ENCODE measurements around the gene GSTT2B.
"Not testable (repeated sequence)": the region's sequence is repeated elsewhere in the genome, so short reads cannot be mapped to it uniquely, and the experiment has no call there.

Gene GSTT2B

GRCh38 chr22:23961084-23961771 lies at the start of gene GSTT2B:
Gene GSTT2B (minus strand): TSS chr22:23961195. CDS start chr22:23961131, 64 bp downstream.
- DNase-seq = not testable (repeated sequence)

DNA sequence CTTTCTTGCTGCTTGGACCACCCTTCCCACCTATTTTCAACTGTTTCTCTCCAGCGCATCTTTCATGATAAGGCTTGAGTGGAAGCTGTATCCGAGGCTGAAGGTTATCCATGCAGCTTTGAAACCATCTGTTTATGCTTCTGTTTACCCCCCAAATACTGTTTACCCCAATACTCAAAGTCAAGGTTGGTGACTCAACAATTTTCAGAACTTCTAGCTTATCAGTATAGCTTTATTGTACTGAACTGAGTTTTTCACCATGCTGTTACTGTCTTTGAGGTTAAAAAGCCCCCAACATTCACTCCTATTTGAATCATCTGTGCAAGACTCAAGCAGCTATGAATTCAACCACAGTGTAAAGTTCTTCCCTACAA lies 49.0 kb upstream of the GSTT2B start:
- DNase-seq = no peak

GRCh38 chr22:24009227-24010017 lies 48.4 kb upstream of the GSTT2B start:
- no peak for DNase-seq

DNA sequence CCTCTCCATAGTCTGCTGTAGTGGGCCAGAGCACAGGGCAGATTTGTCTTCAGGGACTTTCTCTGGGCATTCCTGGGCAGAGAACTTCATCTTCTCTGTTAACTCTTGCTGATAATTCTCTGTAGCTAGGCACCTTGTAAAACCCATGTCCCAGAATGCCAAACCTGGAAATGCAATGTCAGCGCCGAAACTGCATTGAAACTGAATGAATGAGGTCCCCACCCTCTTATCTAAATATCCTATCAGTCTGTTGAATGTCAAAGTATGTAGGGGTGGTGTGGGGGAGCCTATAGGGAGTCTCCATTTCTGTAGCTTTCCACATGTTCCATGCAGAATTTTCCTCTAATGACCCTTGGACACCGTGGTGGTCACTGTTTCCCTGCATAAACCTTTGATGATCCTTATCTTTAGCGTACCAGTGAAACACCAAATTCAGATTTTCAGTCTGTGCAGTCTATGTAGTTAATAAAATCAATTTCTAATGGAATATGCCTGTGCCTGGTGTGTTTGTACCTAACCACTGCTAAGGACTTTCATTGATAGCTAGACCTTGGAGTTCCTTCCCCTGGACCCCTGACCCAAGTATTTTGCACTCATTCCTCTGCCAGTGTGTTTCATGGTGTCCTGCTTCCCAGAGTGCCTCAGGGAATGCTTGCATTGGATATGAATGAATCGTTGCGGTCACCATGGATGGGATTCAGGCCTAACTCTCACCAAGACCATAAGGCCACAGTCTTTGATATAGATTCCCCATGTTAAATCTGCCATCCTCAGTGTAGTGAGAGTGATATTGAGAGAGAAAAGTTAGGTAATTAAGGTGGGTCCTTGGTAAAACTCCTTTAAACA lies 47.6 kb upstream of the GSTT2B start:
- no peak for DNase-seq

- no peak for DNase-seq
Measured at GRCh38 chr22:24008022-24008283, 47.0 kb upstream of the GSTT2B start.

DNA sequence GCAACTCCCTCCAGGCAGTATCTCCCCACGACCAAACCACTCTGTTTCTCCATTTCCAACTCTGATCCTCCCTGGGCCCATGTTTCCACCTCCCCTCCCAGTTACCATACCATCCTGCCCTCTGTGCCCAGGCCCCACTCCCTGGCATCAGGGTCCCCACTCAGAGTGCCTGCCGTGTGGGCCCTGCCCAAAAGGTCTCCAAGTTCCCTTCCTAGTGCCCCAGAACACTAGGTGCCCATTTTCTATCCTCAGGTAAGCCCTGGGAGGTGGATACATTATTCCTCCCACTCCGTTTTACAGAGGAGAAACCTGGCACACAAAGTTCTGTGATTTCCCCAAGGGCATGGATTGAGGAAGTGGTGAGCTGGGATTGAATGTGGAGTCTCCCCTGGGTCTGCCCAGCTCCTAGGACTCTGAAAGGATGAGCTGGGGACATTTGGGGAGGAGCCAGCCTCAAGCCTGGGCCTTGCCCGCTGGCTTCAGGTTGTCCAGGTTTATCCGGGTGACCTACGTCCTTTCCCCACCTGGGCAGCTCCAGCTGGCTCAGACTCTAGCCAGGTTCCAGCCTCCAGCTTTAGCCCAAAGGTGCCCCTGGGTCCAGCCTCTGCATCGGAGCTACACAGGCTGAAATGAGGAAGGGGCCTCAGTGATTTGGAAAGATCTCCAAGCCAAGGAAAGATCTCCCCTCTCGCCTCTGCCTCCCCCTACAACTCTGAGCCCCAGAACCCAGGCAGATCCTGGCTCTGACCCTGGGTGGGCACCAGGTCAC lies 46.4 kb upstream of the GSTT2B start:
- DNase-seq = no peak

DNA sequence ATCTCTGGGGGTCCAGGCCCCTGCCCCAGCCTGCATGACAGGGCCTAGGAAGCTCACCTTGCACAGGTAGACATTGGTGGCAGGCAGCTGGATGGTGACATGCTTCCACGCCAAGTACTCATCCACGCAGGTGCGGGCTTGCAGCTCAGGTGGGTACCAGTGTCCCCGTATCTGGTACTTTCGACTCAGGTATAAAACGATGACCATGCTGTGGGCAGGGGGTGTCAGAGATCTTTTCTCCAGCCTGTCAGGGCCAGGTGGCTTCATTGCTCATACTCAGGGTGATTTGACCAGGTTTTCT lies 45.9 kb upstream of the GSTT2B start:
- DNase-seq = no peak

GRCh38 chr22:24006207-24006913 lies 45.4 kb upstream of the GSTT2B start:
- DNase-seq = no peak

DNA sequence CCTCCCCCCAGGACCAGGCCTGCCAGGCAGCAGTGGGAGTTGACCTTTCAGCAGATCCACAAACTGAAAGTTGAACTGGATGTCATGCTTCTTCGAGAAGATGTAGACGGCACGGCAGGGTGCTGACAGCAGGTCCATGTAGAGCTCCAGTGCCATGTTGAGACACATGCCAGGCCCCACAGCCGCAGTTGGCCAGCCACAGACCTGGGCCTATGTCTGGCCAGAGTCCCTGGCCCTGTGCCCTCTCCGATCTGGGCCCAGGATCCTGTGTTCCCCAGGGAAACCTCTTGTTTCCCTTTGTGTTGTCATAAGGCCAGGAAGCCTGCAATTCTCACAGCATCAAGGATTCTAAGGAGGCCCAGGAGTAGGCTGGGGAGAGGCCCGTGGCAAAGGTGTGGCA lies 44.2 kb upstream of the GSTT2B start, which contains the start of gene GSTT4:
TSS of gene GSTT4 (minus strand) at position 253 of the 400 bp plus-strand sequence. CDS start at position 156, 97 bp downstream.
- DNase-seq = no peak

DNA sequence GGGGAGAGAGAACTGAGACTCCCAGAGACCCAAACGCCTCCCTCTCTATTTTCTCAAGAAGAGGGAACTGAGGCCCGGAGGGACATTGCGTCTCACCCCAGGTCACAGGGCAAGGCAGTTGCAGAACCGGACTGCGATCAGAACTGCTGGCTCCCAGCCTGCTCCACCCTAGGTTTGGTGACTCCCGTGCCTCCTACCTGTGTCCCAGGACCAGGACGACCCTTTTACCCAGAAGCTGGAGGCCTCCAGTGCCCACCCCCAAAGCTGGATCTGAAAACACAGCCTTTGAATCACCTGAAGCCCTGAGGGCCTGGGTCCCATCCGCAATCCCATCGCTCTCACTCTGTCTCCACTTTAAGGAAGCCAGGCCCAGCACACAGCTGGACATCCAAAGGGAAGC lies 42.9 kb upstream of the GSTT2B start:
- DNase-seq = no peak

- no peak for DNase-seq
Measured at GRCh38 chr22:24002851-24003250, 41.9 kb upstream of the GSTT2B start.

DNA sequence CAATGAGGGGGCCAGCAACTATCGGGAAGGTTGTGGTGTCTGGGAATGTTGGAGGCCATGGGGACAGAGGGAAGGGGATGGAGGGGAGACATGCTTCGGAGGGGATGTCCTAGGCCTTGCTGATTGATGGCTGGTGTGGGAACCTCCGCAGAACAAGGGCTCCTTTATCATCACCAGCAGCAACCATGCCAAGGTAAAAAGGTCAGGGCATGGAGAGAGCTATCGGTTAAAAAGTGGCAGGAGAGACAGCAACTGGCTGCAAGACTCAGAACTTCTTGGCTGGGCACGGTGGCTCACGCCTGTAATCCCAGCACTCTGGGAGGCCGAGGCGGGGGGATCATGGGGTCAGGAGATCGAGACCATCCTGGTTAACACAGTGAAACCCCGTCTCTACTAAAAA lies 41.3 kb upstream of the GSTT2B start:
- no peak for DNase-seq

DNA sequence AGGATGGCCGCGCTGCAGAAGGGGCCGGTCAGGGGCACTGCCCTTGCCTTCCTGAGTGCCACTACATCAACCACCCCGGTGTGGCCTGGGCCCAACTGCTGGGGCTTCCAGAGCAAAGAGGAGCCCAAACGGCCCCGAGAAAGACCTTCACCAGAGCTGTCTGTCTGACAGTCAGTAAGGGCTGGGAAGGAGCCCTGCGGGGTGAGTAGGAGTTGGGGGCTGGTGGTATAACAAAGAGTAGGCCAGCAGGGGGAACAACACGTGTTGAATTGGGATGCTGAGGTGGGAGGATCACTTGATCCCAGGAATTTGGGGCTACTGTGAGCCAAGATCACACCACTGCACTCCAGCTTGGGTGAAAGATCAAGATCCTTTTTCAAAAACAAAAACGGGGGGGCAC lies 40.3 kb upstream of the GSTT2B start:
- no peak for DNase-seq

DNA sequence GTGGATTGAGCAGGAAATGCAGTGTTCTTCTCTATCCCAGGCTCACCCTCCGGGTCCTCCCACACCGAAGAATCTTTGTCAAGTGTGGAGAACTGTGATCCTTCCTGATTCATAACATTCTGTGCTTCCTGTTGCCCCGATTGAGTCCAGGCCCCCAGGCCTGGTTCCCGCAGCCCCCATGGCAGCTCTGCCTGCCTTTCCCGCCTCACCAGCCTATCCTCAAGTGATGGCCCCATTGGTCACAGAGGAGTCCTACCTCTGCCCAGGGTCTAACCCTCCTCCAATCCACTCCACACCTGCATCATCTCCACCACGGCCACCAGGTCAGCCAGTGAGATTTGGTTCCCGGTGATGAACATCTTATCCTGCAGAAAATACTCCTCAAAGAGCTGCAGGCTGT lies 38.8 kb upstream of the GSTT2B start:
- DNase-seq = not testable (repeated sequence)

- no peak for DNase-seq
Measured at GRCh38 chr22:23997092-23997491, 36.1 kb upstream of the GSTT2B start.

DNA sequence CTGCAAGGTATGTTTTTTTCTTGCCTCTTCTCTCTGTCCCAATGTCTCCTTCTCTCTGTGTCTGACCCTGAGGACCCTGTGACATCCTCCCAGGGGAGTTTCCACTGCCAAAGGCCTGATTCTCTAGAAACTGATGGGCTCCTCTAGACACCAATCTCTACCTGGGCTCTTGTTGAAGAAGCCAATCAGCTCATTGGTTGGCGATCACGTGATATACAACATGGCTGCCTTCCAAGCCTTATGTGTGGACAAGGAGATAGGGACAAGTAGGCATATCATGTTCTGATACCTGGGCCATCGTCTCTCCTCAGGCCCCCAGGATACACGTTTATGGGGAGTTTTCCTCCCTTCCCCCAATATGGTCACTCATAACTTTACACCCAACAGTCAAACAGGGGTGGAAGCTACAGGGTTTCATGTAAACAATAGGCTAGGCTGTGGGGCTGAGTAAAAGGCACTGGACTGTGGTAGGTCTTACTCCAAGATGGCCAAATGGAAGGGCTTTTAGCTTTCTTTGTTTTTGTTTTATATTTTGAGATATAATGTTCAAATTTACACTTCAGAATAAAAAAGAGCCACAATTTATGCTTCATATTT lies 32.7 kb upstream of the GSTT2B start:
- not testable (repeated sequence) for DNase-seq

DNA sequence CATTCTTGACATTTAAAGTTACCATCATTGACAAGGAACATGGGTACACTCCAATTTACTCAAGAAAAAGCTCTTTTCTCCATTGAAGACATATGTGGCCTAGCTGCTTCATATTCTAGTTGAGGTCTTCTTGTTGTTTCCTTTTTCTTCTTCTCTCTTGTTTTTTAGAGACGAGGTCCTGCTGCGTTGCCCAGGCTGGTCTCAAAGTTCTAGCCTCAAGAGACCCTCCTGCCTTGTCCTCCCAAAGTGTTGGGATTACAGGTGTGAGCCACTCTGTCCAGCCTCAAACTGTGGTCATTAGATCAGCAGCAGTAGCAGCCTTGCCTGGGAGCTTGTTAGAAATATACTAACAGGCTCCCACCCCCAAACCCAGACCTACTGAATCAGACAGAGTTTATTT lies 32.1 kb upstream of the GSTT2B start:
- not testable (repeated sequence) for DNase-seq

- DNase-seq = not testable (repeated sequence)
Measured at GRCh38 chr22:23989583-23990244, 28.7 kb upstream of the GSTT2B start.

- DNase-seq = not testable (repeated sequence)
Measured at GRCh38 chr22:23986538-23987178, 25.7 kb upstream of the GSTT2B start.

DNA sequence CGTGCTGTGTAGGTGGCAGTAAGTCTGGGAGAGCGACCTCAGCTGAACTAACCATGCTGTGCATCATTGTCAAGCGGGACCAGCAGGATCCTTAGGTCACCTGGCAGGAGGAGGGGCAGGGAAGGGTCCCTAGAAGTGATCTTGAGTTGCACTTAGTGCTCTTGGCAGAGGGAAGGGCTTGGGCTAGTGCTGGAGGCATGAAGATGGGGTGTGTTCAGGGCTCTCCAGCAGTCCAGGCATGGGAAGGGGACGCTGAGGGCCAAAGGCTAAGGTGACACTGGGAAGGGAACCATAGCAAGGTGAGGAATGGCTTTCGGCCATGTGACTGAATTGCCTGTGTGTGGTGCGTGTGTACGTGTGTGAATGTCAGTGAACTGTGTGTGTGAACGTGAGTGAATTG lies 25.1 kb upstream of the GSTT2B start:
- DNase-seq = not testable (repeated sequence)

GRCh38 chr22:23984430-23984829 lies 23.4 kb upstream of the GSTT2B start:
- no peak for DNase-seq
